ENCODE results near the gene DNMT1.

DNMT1 gene

GRCh38 chr19:10134040-10134439, 60.7 kb downstream of the DNMT1 start:
- TF ChIP-seq TAF1 (IDR thresholded peaks at IDR 0.05; ENCODE audit: borderline replicate concordance, insufficient read depth, low read length) (no peak), REST (IDR thresholded peaks at IDR 0.05; ENCODE audit: insufficient read depth in 1 of 2, low read depth in 2 of 2, low read length in 2 of 2) (no peak), FOXP2 (optimal IDR thresholded peaks at IDR 0.05; ENCODE audit: borderline replicate concordance, extremely low read depth, extremely low read length, insufficient read depth) (no peak), SIN3A (IDR thresholded peaks at IDR 0.05; ENCODE audit: borderline replicate concordance, insufficient read depth, low read length) (no peak), POLR2AphosphoS5 (IDR thresholded peaks at IDR 0.05; ENCODE audit: low read depth, low read length) (no peak)

- TF ChIP-seq TAF1 (IDR thresholded peaks at IDR 0.05; ENCODE audit: borderline replicate concordance, insufficient read depth, low read length) (no peak), POLR2AphosphoS5 (IDR thresholded peaks at IDR 0.05; ENCODE audit: low read depth, low read length) (no peak), SIN3A (IDR thresholded peaks at IDR 0.05; ENCODE audit: borderline replicate concordance, insufficient read depth, low read length) (no peak)
Observed at GRCh38 chr19:10133596-10133995, 61.2 kb downstream of the DNMT1 start.

- TF ChIP-seq TAF1 (IDR thresholded peaks at IDR 0.05; ENCODE audit: borderline replicate concordance, insufficient read depth, low read length) = no peak
- no peak for TF ChIP-seq SIN3A (IDR thresholded peaks at IDR 0.05; ENCODE audit: borderline replicate concordance, insufficient read depth, low read length)
- no peak for TF ChIP-seq REST (IDR thresholded peaks at IDR 0.05; ENCODE audit: insufficient read depth in 1 of 2, low read depth in 2 of 2, low read length in 2 of 2)
- TF ChIP-seq FOXP2 (optimal IDR thresholded peaks at IDR 0.05; ENCODE audit: borderline replicate concordance, extremely low read depth, extremely low read length, insufficient read depth) = no peak
- TF ChIP-seq POLR2AphosphoS5 (IDR thresholded peaks at IDR 0.05; ENCODE audit: low read depth, low read length) = no peak
Observed at GRCh38 chr19:10132905-10133304, 61.8 kb downstream of the DNMT1 start.

- TF ChIP-seq SIN3A (IDR thresholded peaks at IDR 0.05; ENCODE audit: borderline replicate concordance, insufficient read depth, low read length) (no peak), TAF1 (IDR thresholded peaks at IDR 0.05; ENCODE audit: borderline replicate concordance, insufficient read depth, low read length) (no peak), REST (IDR thresholded peaks at IDR 0.05; ENCODE audit: insufficient read depth in 1 of 2, low read depth in 2 of 2, low read length in 2 of 2) (no peak), FOXP2 (optimal IDR thresholded peaks at IDR 0.05; ENCODE audit: borderline replicate concordance, extremely low read depth, extremely low read length, insufficient read depth) (no peak), POLR2AphosphoS5 (IDR thresholded peaks at IDR 0.05; ENCODE audit: low read depth, low read length) (no peak)
Observed at GRCh38 chr19:10126213-10126639, 68.5 kb downstream of the DNMT1 start.

GRCh38 chr19:10124429-10124828, 70.3 kb downstream of the DNMT1 start:
- TF ChIP-seq SIN3A (IDR thresholded peaks at IDR 0.05; ENCODE audit: borderline replicate concordance, insufficient read depth, low read length) = no peak
- TF ChIP-seq TAF1 (IDR thresholded peaks at IDR 0.05; ENCODE audit: borderline replicate concordance, insufficient read depth, low read length) = no peak
- no peak for TF ChIP-seq REST (IDR thresholded peaks at IDR 0.05; ENCODE audit: insufficient read depth in 1 of 2, low read depth in 2 of 2, low read length in 2 of 2)
- no peak for TF ChIP-seq POLR2AphosphoS5 (IDR thresholded peaks at IDR 0.05; ENCODE audit: low read depth, low read length)
- TF ChIP-seq FOXP2 (optimal IDR thresholded peaks at IDR 0.05; ENCODE audit: borderline replicate concordance, extremely low read depth, extremely low read length, insufficient read depth) = no peak

Data from PFSK-1 (cell line).